ENCODE measurements around the gene ESRRB.
A peak's percentile ranks its signal among the peaks of the same experiment; 100 is the strongest.

The ESRRB gene

DNA sequence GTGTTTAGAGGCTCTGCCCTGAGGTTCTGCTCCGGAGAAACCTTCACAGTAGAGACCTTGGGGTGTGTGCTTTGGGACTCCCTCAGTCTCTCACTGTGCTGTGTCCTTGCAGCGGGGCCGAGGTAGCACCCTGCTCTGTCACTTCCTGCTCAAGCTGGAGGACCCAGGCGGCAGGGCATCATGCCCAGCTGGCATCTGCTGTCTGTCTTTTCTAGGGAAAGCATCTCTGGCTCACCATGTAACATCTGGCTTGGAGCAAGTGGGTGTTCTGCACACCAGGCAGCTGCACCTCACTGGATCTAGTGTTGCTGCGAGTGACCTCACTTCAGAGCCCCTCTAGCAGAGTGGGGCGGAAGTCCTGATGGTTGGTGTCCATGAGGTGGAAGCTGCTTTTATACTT, 124.5 kb downstream of the ESRRB start:
- H3K4me1 ChIP-seq (ENCODE audit: insufficient read depth, poor library complexity, severe bottlenecking) = peaks cover 6% of the 10 kb centered on the region
- ATAC-seq (ENCODE audit: low read depth) = no peak; the same call in 2 of the 3 replicates
- peak; percentile 51 for DNase-seq (ENCODE audit: low spot score)
- H3K9me3 ChIP-seq (ENCODE audit: severe bottlenecking) = no peaks in the 10 kb centered on the region
- H3K36me3 ChIP-seq (ENCODE audit: low read depth) = no peaks in the 10 kb centered on the region
- H3K4me3 ChIP-seq (ENCODE audit: severe bottlenecking) = no peak overlapping the region
- no peak overlapping the region for H3K27ac ChIP-seq (ENCODE audit: poor library complexity, severe bottlenecking)
- TF ChIP-seq, protein P1, sequence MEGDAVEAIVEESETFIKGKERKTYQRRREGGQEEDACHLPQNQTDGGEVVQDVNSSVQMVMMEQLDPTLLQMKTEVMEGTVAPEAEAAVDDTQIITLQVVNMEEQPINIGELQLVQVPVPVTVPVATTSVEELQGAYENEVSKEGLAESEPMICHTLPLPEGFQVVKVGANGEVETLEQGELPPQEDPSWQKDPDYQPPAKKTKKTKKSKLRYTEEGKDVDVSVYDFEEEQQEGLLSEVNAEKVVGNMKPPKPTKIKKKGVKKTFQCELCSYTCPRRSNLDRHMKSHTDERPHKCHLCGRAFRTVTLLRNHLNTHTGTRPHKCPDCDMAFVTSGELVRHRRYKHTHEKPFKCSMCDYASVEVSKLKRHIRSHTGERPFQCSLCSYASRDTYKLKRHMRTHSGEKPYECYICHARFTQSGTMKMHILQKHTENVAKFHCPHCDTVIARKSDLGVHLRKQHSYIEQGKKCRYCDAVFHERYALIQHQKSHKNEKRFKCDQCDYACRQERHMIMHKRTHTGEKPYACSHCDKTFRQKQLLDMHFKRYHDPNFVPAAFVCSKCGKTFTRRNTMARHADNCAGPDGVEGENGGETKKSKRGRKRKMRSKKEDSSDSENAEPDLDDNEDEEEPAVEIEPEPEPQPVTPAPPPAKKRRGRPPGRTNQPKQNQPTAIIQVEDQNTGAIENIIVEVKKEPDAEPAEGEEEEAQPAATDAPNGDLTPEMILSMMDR (IDR thresholded peaks at IDR 0.05; ENCODE audit: poor library complexity, severe bottlenecking) = no peak
- no peaks in the 10 kb centered on the region for H3K27me3 ChIP-seq (ENCODE audit: insufficient read depth, poor library complexity, severe bottlenecking)

DNA sequence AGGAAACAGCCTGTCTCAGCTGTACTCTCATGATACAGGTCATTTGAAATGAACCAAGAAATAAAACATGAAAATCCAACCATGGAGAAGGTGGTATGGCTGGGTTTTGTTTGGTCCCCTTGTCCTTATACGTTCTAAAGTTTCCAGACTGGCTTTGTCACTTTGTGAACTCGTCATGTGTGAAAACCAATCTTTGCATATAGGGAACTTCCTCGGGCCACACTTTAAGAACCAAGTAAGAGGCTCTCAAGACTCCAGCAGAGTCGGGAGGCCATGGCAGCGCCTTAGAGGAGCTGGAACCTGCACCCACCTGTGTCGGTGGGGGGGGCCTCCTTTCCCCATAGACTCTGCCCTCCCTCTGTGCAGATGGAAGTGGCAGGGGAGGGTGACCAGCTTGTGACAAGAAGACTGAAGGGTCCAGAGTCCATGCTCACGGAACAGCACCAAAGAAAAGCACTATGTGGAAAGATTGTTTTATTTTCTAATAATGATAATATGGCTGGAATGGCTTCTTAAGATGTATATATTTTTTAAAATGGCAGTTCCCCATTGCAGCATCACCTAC, 125.3 kb downstream of the ESRRB start:
- Histone ChIP-seq H3K36me3 (ENCODE audit: low read depth) (no peaks in the 10 kb centered on the region), H3K4me3 (ENCODE audit: severe bottlenecking) (no peak overlapping the region), H3K9me3 (ENCODE audit: severe bottlenecking) (no peaks in the 10 kb centered on the region), H3K27me3 (ENCODE audit: insufficient read depth, poor library complexity, severe bottlenecking) (no peaks in the 10 kb centered on the region), H3K4me1 (ENCODE audit: insufficient read depth, poor library complexity, severe bottlenecking) (peaks cover 6% of the 10 kb centered on the region), H3K27ac (ENCODE audit: poor library complexity, severe bottlenecking) (no peak overlapping the region)
- TF ChIP-seq, protein P1 (IDR thresholded peaks at IDR 0.05; ENCODE audit: poor library complexity, severe bottlenecking) = no peak
- ATAC-seq (ENCODE audit: low read depth) (no peak), DNase-seq (ENCODE audit: low spot score) (no peak)

DNA sequence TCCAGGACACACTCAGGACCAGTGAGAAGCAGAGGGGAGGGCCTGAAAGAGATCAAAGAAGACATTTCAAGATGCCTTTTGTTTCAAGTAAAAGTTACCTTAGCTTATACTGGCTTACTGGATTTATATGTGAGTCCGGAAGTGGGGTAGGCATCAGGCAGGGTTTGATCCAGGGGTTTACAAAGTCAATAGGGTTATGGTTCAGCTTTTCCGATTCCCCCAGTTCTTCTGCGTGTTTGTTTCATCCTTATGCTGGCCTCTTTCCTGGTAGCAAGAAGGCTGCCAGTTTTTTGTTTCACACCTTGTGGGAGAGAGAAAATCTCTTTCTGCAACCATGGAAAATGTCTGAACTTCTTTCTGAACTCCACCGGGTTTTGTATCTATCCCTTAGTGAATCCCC, 126.3 kb downstream of the ESRRB start:
- no peaks in the 10 kb centered on the region for H3K9me3 ChIP-seq (ENCODE audit: severe bottlenecking)
- H3K4me1 ChIP-seq (ENCODE audit: insufficient read depth, poor library complexity, severe bottlenecking) = peaks cover 6% of the 10 kb centered on the region
- no peak overlapping the region for H3K27ac ChIP-seq (ENCODE audit: poor library complexity, severe bottlenecking)
- no peaks in the 10 kb centered on the region for H3K36me3 ChIP-seq (ENCODE audit: low read depth)
- no peak for ATAC-seq (ENCODE audit: low read depth)
- no peak for DNase-seq (ENCODE audit: low spot score)
- TF ChIP-seq, protein P1 (IDR thresholded peaks at IDR 0.05; ENCODE audit: poor library complexity, severe bottlenecking) = no peak
- H3K27me3 ChIP-seq (ENCODE audit: insufficient read depth, poor library complexity, severe bottlenecking) = no peaks in the 10 kb centered on the region
- no peak overlapping the region for H3K4me3 ChIP-seq (ENCODE audit: severe bottlenecking)

DNA sequence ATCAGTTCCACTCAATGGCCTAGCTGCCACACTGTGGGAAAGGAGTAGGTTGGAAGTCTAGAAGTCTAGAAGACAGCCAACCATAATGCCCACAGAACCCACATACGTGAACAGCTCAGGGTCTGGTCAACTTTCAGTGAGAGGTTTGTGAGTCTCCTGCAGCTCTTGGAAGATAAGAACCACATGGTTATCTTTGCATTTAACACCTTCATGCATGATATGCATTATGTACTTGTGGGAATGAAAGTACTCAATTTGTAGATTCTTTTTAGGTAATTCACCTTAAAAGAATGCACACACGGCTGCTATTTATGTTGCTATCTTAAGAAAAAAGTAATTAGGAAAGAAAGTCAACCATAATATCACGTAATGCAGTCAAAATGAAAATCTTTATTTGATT, 126.7 kb downstream of the ESRRB start:
- no peak overlapping the region for H3K4me3 ChIP-seq (ENCODE audit: severe bottlenecking)
- no peaks in the 10 kb centered on the region for H3K27me3 ChIP-seq (ENCODE audit: insufficient read depth, poor library complexity, severe bottlenecking)
- DNase-seq (ENCODE audit: low spot score) (no peak), ATAC-seq (ENCODE audit: low read depth) (no peak)
- TF ChIP-seq, protein P1 (IDR thresholded peaks at IDR 0.05; ENCODE audit: poor library complexity, severe bottlenecking) = no peak
- H3K9me3 ChIP-seq (ENCODE audit: severe bottlenecking) = no peaks in the 10 kb centered on the region
- H3K4me1 ChIP-seq (ENCODE audit: insufficient read depth, poor library complexity, severe bottlenecking) = peaks cover 6% of the 10 kb centered on the region
- H3K36me3 ChIP-seq (ENCODE audit: low read depth) = no peaks in the 10 kb centered on the region
- H3K27ac ChIP-seq (ENCODE audit: poor library complexity, severe bottlenecking) = no peak overlapping the region

DNA sequence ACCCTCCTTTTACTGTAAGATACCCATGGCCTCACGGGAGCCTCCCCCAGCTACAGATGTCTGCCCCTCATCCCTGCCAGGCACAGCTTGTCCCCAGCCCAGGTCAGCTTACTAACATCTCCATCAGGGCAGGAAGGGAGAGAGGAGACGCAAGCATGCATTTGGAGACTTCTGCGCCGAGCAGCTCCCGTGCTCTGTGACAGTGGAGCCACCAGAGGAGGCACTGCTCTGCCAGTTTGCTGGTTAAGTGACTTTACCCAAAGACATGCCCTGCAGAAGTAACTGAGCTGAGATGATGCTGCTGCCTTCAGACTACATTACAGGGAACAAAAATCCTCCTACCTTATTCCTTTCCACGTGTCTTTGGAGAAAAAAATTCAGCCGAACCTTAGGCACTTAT, 133.4 kb downstream of the ESRRB start:
- Histone ChIP-seq H3K36me3 (ENCODE audit: low read depth) (no peaks in the 10 kb centered on the region), H3K4me3 (ENCODE audit: severe bottlenecking) (no peak overlapping the region), H3K4me1 (ENCODE audit: insufficient read depth, poor library complexity, severe bottlenecking) (no peaks in the 10 kb centered on the region), H3K27ac (ENCODE audit: poor library complexity, severe bottlenecking) (no peak overlapping the region), H3K9me3 (ENCODE audit: severe bottlenecking) (no peaks in the 10 kb centered on the region), H3K27me3 (ENCODE audit: insufficient read depth, poor library complexity, severe bottlenecking) (no peaks in the 10 kb centered on the region)
- DNase-seq (ENCODE audit: low spot score) (no peak), ATAC-seq (ENCODE audit: low read depth) (no peak)
- TF ChIP-seq, protein P1 (IDR thresholded peaks at IDR 0.05; ENCODE audit: poor library complexity, severe bottlenecking) = no peak
